HG02973 (cell line): Measurements from ENCODE around the gene CA14.
"Not testable (repeated sequence)": the region's sequence is repeated elsewhere in the genome, so short reads cannot be mapped to it uniquely, and the experiment has no call there.

Experiments used
- ATAC-seq: cut with Tn5 transposase; IDR thresholded peaks from one replicate; pipeline ENCODE4 v1.9.1; 2021; ENCODE audit warnings: moderate library complexity; ENCODE audit not compliant: unreplicated experiment

CA14 gene

GRCh38 chr1:150235852-150236613, 21.5 kb upstream of the CA14 start, which contains the start of gene ANP32E:
Gene ANP32E, minus strand, starts transcription at chr1:150236112. Its CDS starts 326 bp downstream, at chr1:150235786.
- ATAC-seq = peak; percentile 80

GRCh38 chr1:150236614-150237100, 20.9 kb upstream of the CA14 start:
- no peak for ATAC-seq

DNA sequence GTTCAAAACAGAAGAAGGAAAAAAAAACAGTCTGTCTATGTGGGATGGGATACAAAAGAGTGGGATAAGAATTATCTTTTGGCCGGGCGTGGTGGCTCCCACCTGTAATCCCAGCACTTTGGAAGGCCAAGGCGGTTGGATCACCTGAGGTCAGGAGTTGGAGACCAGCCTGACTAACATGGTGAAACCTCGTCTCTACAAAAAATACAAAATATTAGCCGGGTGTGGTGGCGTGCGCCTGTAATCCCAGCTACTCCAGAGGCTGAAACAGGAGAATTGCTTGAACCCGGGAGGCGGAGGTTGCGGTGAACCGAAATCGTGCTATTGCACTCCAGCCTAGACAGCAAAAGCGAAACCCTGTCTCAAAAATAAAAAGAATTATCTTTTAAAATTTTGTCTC, 20.4 kb upstream of the CA14 start:
- not testable (repeated sequence) for ATAC-seq

DNA sequence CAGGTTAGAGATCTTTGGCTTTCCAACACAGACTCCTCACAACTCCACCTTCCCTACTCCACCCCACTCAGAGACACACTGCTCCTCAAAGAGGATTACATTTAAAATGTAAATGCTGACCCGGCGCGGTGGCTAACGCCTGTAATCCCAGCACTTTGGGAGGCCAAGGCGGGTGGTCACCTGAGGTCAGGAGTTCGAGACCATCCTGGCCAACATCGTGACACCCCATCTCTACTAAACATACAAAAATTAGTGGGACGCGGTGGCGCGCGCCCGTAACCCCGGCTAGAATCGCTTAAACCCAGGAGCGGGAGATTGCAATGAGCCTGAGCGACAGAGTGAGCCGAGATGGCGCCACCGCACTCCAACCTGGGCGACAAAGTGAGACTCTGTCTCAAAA, 19.8 kb upstream of the CA14 start:
- ATAC-seq = no peak

GRCh38 chr1:150243003-150243402, 14.6 kb upstream of the CA14 start:
- no peak for ATAC-seq

DNA sequence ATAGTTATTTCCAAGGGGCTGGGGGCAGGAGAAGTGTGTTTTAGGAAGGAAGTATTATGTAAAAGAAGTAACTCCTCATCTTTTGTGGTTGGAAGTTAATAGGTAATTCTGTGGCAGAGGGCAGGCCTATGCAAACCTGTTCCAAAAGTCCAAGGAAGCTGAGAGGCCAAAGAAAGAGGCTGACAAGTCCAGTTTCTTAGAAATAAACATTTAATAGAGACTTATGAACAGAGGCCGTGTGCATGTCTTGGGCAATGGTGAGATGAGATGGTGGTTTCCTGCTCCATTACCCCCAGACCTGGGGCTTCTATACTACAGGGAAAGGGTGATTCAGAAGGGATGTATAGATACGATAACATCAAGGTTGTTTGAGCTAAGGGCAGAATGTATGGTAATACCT, 7.6 kb upstream of the CA14 start:
- no peak for ATAC-seq

DNA sequence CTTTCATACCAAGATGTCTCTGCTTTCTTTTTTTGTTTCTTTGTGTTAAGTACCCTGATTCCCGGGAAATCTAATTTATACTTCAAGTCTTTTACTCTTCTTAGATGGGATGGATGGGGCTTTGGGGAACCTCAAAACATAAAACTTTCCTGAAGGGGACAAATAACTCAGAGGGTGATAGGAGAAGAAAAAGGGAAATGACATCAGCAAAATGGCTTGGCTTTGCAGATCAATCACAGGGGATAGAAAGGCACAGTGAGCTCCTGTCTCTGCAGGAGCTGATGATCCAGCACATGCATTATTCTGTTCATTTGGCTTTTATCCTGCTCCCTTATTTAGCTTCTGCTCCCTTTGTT, 1.4 kb upstream of the CA14 start:
- ATAC-seq = no peak

DNA sequence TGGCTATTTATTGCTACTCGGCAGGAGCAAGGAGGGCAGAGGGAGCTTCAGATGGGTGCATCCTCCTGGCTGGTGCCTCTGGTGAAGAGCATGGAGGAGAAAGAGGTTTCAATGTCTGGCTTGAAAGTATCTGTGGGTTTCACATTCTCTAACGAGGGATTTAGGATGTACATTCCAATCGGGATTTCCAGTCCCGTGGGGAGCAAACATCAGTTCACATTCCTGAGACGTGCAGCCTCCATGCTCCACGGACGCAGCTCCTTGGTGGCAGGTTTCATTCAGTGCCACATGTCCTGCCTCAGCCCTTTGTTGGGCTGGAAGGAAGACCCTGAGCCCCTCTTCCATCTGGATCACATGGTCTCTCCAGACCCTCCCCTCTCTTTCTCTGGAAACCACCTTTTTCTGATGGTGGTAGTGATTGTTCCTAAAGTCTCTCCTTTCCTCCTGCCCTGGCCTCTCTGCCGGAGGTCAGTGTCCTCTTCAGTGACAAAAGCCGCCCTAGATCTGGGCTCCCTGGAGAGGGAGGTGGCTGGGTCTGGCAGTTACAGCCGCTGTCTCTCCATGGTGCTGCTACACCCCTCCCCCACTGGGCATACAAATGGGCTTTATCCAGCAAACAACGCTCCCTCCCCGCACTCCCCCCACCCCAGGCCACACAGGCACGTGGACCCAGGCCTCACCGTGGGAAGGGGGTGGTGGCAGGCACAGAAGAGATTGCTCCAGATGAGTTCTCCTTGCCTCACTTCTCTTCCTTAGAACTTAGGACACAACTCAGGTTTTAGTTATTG, 826 bp upstream of the CA14 start:
- ATAC-seq = no peak

DNA sequence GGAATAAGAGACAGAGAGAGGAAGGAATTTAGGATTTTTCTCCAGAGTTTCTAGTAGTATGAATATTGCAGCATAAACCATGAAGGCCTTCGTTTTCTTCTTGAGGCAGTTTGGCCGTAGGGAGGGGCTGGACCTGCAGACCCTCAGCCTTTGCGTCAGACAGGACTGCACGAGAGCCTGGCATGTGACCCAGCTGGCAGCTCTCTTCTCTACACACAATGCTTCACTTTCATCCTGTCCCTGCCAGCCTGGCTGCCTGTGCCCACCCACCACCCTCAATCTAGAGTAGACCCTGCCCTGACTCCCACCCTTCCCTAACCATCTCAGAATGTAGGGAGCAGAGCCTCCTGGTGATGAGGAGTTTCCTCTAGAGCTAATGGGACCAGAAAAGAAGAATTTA, 1.6 kb downstream of the CA14 start:
- ATAC-seq = no peak

GRCh38 chr1:150259758-150260669, 2.4 kb downstream of the CA14 start:
- no peak for ATAC-seq

DNA sequence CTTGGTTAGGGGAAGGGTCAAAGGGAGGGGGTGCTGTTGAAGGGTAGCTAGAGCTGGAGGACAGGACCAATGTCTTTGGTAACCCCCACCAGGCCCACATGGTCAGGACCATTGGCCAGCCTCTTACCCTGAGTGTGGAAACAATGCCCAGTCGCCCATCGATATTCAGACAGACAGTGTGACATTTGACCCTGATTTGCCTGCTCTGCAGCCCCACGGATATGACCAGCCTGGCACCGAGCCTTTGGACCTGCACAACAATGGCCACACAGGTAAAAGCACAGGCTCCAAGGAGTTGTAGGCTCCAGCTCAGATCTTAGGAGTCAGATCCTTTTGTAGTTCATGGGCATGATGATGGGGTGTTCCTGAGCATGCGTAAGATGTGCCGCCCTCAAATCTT, 3.8 kb downstream of the CA14 start:
- no peak for ATAC-seq

- ATAC-seq = no peak
Observed at GRCh38 chr1:150262388-150263320, 5.1 kb downstream of the CA14 start.

DNA sequence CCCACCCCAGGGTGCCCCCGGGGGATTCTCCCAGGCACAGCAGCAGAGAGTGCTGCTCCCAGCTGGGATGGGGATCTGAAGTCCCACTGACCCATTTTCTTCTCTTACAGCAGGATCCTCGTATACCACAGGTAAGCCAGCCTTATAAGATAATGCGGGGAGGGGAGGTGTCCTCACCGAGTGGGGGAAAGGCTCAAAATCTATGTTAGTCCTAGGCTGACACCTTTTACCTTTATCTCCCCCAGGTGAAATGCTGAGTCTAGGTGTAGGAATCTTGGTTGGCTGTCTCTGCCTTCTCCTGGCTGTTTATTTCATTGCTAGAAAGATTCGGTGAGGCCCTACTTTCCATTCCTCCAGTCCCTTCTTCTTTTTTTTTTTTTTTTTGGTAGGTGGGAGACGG, 6.0 kb downstream of the CA14 start:
- ATAC-seq = no peak

DNA sequence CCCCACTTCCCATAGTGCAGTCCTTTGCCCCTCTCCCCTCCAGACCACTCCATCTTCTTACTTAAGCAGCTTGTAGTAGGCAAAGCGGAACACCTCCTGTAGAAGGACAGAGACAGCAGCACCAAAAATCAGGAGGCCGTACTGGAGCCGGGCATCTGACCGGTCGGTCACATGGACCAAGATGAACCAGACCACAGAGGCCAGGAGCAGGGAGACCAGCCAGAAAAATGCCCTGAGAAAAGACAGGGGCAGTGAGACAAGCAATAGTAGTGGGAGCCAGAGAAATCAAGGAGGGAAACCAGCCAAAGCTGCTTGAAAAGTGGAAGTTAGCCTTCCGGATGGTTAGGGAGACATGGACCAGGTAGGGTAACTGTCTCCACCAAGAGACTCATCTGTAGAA, 10.3 kb downstream of the CA14 start:
- no peak for ATAC-seq

DNA sequence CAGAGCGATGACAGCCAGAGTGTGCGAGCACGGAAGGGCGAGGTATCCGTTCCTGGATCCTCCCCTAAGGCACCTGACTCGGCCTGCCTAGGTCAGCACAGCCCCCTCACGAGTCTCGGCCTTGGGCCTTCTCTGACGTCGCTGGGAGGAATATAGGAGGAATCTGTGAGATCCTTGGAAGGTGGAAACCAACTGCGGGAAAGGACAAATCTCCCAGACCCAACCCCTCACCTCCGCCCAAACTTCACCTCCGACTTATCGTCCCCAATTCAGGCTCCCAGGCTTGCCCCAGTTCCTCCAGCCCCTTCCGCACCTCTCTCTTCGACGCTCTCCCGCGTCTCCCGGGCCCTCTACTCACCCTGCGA, 10.7 kb downstream of the CA14 start:
- ATAC-seq = peak; percentile 25

DNA sequence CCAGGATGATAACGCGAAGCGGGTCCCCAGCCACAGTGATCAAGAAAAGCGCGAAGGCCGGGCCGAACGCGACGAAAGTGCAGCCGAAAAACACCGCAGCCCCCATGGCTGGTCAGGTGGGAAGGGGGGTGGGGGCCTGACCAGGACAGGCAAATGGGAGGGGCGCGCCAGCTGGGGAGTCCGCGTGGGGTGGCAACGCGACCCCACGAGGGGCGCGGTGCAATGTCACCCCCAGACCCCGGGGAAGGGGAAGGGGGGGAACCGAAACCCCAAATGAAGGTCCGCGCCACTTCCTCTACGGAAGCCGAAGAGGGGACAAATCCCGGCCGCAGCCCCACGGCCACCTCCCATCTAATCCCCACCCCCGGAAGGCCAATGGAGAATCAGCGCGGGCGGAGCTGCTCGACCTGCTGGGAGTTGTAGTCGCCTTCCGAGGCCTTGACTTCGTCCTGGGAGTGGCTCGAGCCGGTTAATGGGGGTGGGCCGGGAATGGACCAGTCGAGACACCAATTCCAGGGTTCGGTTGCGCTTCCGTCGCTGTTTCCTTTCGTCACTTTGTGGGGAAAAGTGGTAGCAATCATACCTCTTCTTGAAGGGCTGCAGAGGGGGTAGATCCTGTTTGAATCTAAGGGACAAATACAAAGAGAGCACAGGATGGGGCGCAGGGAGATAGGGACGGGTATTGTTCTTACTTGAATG, 11.3 kb downstream of the CA14 start, which contains the start of gene APH1A:
TSS of gene APH1A (minus strand) at position 312 of the 699 bp plus-strand sequence. CDS start at position 106, 206 bp downstream.
- peak; percentile 62 for ATAC-seq

- ATAC-seq = no peak
Observed at GRCh38 chr1:150269451-150269850, 11.9 kb downstream of the CA14 start.

- ATAC-seq = no peak
Observed at GRCh38 chr1:150271291-150271959, 13.9 kb downstream of the CA14 start.

DNA sequence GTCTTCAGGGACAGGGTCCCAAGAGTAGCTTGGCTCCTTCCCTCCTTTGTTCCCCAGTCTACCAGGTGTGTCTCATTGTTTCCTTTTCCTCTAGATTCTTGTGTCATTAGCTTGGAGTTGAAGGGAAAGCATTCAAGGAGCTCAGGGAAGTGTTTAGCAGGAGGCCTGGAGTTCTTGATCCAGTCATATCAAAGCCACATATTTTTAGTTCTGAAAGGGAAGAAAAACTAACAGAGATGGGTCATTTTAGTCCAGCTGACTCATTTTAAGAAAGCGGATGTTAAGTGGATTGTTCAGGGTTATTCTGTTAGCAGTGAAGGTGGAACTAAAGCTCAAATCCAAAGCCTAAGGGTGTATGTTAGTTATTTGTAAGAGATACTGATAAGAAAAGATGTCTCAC, 15.7 kb downstream of the CA14 start:
- ATAC-seq = no peak
